GM18517 (cell line): ENCODE results near the gene P2RY14.

Source experiments
- ATAC-seq: cut with Tn5 transposase; IDR thresholded peaks from one replicate; pipeline ENCODE4 v1.9.1; 2021; ENCODE audit warnings: mild to moderate bottlenecking, moderate library complexity; ENCODE audit not compliant: unreplicated experiment

The P2RY14 gene

GRCh38 chr3:151303751-151304150 lies 25.4 kb upstream of the P2RY14 start:
- ATAC-seq = no peak

DNA sequence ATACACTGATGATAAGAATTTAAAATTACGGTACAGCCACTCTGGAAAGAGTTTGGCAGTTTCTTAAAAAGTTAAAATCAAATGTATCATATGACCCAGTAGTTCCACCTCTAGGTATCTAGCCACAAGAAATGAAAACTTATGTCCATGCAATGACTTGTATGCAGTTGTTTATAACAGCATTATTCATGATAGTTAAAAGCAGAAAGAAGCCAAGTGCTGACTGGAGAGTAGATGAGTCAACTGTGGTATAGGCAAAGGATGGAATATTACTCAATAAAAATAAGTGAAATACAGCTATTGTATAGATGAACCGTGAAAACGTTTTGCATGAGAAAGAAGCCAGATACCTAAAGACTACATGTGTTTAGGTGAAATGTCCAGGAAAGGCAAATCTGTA lies 23.4 kb upstream of the P2RY14 start:
- ATAC-seq = no peak

DNA sequence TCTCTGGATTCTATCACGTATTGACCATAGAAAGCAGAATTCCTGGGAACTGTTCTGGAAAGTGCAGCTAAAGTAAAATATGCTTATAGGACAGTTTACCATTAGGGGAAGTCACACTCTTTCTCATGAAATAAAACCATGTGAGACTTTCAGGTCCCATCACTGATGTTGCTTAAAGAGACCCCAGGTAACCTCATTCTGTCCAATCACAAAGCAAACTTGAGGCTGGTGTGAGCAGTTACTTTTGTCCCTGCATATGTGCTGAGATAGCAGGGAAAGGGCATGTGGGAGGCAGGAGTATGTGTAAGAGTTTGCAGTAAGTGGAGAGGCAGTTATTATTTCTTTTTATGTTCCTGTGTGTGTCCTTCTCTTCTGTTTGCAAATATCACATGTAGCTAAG lies 22.2 kb upstream of the P2RY14 start:
- ATAC-seq = no peak

DNA sequence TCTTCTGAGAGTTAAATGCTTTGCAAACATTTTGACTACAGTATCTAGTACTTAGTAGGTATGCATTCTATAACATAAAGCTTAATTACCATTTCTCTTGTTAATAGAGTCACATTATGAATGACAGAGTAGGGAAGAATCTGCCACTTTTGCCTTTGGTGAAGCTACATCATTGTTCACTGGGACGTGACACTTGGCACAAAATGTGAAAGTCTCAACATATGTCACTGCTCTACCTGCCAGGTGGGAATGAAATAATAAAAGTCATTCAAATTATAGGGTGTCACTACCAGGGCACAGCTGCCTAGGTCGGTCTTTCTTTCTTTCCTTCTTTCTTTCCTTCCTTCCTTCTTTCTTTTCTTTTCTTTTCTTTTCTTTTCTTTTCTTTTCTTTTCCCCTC lies 20.7 kb upstream of the P2RY14 start:
- ATAC-seq = no peak

DNA sequence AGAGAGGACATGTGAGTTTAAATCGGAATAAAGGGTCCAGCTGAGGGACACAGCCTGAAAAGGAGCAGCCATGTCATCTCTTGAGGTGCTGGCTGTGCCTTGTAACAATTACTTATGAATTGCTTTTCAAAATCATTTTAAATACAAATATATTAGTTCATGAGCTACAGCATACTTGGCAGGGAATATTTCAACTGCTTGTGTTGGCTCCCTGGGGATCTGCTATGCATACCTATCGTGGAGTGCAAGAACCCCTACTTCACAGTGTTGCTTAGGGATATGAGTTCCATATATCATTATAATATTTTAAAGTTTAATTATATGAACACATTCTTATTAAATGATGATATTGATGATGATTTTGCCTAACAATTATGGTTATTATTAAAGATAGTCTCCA lies 19.1 kb upstream of the P2RY14 start:
- ATAC-seq = no peak

GRCh38 chr3:151296226-151296625 lies 17.9 kb upstream of the P2RY14 start:
- ATAC-seq = no peak

- ATAC-seq = no peak
Measured at GRCh38 chr3:151293127-151293526, 14.8 kb upstream of the P2RY14 start.

DNA sequence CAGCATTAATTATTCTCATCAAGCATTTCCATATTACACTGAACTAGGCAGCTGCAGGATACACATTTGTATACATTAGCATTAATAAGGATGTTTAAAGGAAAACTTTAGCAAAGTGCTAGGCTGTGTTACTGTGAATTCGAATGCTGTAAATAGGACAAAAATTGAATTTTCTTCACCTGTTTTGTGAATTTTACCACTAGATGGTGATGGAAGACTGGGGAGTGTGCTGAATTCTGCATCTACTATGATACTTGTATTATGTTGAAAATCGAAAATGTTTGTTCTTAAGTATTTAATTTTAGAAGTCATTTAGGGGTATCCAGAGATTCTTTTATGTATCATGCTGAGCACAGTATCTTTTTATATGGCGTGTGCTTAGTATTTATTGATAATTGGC lies 12.3 kb upstream of the P2RY14 start:
- ATAC-seq = no peak

DNA sequence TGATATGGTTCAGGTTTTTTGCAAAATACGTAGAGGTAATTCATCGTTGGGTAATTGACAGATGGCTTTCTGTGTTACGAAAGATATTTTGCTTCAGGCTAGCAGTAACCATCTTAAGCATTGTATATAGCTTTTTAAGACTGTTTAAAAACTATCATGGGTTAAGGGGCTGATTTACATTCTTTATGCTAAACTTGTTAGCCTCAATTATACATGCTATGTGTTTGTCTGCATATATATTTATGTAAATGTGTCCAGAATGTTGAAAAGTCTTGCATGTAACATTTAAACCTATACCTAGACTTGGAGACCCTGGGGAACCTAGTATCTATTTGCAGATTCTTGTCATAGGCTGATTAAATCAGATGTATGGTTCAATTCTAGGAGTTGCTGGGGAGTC lies 11.1 kb upstream of the P2RY14 start:
- ATAC-seq = no peak

- no peak for ATAC-seq
Measured at GRCh38 chr3:151285940-151286339, 7.6 kb upstream of the P2RY14 start.

DNA sequence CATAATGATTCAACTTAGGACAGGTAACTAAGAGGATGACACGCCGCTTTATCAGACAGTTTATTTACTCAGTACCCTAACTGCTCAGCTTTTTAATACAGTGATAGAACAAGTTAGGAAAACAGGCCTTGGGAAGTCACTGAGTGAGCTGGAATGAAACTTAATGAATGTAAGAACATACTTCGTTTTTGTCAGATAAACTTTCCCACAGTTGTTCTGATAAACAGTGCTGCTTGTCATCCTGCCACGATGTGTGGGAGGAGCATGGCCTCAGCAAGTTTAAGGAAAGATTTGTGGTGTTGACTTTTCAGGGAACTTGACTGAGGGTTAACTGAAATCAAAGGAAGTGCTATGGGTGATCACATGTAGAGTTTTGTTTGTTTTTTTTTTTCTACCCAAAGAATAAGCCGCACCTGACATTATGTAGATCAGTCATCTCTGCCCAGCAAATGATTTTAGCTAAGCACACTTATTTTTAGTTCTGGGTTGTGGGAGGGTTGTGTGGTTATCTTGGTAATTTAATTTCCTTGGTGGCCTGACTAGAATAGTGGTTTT lies 5.6 kb upstream of the P2RY14 start:
- ATAC-seq = no peak

DNA sequence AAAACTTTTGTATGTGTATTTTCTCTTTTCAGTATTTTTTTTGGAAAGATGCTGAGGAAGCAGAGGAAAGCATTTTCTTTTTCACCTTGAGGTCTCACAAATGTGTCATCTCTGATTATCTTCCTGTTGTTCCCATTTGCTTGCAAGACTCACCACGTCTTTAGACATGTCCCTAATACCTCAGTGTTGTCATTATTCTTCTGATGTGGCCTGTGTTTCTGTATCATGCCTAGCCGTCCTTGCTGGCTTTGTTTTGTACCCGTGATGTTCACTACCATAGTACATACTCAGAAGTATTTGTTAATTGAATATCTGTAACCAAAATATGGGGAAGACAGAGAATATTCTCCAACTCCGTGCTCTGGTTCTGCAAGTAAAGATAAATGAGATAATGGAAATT lies 5.0 kb upstream of the P2RY14 start:
- ATAC-seq = no peak

DNA sequence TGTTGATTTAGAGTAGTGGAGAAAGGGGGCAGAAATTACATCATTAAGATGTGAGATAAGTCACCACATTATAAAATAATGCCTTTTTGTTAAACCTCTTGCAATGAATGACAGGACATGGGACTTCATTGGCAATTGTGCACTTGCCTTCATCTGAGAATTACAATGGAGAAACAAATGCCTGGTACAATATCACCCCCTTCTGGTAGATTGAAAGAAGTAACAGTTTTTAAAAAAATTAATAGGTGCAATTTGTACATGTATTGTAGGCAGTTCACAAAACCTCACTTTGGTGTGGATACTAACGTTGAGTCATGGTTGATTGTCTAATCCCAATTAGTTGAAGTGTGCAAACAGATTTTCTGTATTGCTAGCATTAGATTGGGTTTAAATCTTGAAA lies 4.6 kb upstream of the P2RY14 start:
- peak; percentile 50 for ATAC-seq

DNA sequence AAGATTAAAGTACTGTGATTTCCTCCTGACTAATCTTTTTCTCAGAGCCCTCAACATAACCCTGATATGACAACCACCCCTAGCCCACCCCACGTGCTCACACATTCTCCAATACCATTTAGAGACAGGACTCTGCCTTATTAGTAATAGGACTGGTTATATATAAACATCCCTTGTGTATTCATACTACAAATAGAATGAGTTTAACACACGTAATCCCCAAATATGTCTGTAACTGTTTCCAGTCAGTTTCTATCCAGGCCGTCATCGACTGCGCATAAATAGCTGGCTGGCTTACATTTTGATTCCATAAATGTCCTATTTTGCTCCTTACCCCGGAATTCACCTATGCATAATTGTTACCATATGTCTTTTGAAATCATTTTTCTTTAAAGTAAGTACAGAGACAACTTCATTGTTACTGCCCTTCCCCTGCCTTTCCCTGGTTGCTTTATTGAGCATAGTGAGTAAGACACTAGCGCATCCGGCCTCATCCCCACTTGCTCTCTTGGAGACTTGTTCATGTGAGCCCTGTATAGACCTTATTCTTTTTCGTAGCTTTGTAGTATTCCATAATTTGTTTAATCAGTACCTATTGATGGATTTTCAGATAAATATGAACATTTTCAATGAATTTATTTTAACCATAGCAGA lies 3.5 kb upstream of the P2RY14 start:
- no peak for ATAC-seq

GRCh38 chr3:151276687-151277042 lies 1.7 kb downstream of the P2RY14 start:
- ATAC-seq = peak; percentile 71

- peak; percentile 9 for ATAC-seq
Measured at GRCh38 chr3:151276038-151276686, 2.2 kb downstream of the P2RY14 start.

DNA sequence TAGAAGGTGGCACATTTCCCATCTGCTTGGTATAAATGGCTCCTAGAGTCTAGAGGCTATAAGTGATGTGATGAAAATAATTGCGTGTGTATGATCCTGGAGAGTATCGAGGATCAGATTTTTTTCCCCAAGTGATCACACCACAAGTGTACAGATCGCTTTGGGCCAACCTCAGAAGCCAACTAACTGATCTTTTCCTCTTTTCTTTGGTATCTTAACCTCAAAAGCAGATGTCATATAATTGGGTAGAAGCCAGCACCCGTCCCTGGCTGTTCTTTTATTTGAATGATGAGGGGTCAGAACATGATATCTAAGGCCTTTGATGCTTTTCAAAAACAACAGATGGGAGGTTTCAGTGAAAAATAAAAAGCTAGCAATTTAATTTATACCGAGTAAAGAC lies 3.3 kb downstream of the P2RY14 start:
- ATAC-seq = no peak

DNA sequence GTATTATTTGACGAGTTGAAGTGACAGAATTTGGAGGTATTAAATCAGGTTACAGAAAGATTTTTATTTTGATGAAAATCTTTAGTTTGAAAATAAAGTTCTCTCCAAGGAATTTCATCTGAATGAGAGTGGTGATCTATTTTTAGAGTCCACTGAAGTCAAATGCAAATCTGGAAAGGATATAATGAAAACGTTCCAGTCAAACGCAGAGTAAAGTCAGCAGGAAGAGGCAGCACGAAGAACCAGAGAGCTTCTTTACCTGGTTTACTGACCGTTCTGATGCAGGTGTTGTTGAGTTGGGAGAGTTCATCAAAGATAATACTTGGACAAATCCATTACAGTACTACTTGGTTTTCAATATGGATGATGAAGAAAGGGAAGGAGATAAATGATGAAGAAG lies 8.7 kb downstream of the P2RY14 start:
- no peak for ATAC-seq

DNA sequence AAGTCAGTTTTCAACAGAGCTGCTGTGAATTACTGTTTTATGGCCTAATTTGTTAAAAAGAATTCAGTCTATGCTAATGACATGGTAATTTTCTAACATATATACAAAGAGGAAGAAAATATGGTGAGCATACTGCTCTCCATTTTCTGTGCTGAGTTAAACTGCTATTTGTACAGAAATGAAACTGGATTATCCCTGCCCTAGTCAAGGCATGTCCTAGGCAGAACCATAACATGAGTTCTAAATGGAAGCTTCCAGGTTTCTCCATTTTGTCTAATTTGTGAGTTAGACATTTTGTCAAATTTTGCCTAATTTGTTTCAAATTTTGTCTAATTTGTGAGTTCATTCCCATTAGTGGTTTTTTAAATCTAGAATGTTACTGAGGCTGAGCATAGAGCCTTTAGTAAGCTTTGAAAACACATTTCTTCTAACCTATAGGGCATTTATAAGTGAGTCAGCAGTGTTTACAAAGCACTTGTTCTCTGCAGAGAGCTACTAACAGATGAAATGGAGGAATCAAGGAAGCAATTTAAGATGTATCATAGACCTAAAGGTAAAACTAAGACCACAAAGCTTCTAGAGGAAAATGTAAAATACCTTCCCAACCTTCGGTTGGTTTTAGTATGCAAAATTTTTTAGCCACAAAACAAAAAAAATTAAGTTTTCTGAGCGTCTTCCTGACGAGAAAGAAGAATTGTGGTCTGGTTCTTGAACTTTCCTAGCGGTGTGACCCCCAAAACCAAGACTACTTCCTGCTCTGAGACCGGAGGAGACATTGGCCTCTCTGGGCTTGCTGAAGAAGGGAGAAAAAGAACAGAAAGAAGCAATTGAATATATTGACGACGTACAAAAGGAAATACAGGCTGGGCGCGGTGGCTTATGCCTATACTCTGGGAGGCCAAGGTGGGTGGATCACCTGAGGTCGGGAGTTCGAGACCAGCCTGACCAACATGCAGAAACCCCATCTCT lies 9.8 kb downstream of the P2RY14 start:
- peak; percentile 25 for ATAC-seq

DNA sequence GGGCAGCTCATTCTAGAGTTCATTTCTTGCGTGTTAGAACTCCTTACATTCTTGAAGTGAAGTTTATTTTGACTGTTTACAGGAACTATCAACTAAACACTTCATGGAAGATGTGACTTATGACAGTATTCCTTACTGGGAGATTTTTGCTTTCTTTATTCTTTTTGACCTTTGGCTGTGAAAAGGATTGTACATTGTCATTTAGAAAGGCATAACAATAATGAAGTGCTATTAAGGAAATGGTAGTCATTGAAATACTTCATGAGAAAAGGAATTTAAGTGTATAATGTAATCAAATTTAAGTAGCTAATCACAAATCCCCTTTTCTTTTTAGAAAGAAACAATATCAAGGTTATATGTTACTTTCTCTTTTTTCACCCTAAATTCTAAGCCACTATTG lies 11.3 kb downstream of the P2RY14 start:
- ATAC-seq = no peak

- peak; percentile 99 for ATAC-seq
Measured at GRCh38 chr3:151265866-151266265, 12.5 kb downstream of the P2RY14 start.

DNA sequence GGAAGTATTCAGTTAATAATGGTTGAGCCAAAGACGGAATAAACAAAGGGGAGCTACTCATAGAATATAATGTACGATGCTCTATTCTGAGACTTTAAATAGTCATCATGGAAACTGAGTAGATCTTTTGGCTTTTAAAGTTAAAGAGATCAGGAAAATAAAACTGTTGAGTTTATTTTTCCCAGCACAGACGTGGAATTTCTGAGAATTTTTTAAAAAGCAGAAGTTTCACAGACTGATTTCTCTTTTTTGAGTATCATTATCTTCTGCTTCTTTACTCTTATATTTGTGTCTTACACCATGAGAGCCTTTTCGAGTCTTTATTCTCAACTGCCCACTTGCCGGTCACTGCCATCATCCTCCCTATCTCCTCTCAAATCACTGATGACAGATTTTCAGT lies 13.2 kb downstream of the P2RY14 start:
- no peak for ATAC-seq
